Neural progenitor cell (in vitro differentiated cells): ENCODE measurements around the gene E2F1. TPM values are rescaled to one million over a fixed set of nuclear protein-coding genes. Genes with fewer than 3 reads are reported as not detected.

Experiments
- DNase-seq: peaks from one replicate; pipeline ENCODE4 v3.0.0-alpha.2; 2016; ENCODE audit warnings: low spot score
- H2AFZ ChIP-seq: fragments of 200-600 bp; sonication (generic); replicated peaks from 2 replicates; pipeline ENCODE4 v1.6.1; 2016; ENCODE audit warnings: antibody characterized with exemption
- H3F3A ChIP-seq: fragments of 200-600 bp; sonication (generic); 2 replicates; pipeline ENCODE4 v1.6.1; 2016; ENCODE audit warnings: antibody characterized with exemption, low read depth
- H3K27ac ChIP-seq: fragments of 200-600 bp; sonication (generic); 2 replicates; pipeline ENCODE4 v1.5.1; 2016; ENCODE audit warnings: mild to moderate bottlenecking
- H3K27me3 ChIP-seq: fragments of 200-600 bp; sonication (generic); 2 replicates; pipeline ENCODE4 v1.6.1; 2016; ENCODE audit warnings: mild to moderate bottlenecking, moderate library complexity
- H3K36me3 ChIP-seq: fragments of 200-600 bp; sonication (generic); 2 replicates; pipeline ENCODE4 v1.5.1; 2016
- H3K4me1 ChIP-seq: fragments of 200-600 bp; sonication (generic); 2 replicates; pipeline ENCODE4 v1.6.1; 2016; ENCODE audit warnings: mixed run types
- H3K4me2 ChIP-seq: fragments of 200-600 bp; sonication (generic); 2 replicates; pipeline ENCODE4 v1.6.1; 2016
- H3K4me3 ChIP-seq: fragments of 200-600 bp; sonication (generic); 2 replicates; pipeline ENCODE4 v1.5.1; 2016
- H3K79me2 ChIP-seq: fragments of 200-600 bp; sonication (generic); 2 replicates; pipeline ENCODE4 v1.6.1; 2016; ENCODE audit warnings: low read depth
- H3K9ac ChIP-seq: fragments of 200-600 bp; sonication (generic); 2 replicates; pipeline ENCODE4 v1.6.1; 2016
- H3K9me3 ChIP-seq: fragments of 200-600 bp; sonication (generic); 2 replicates; pipeline ENCODE4 v1.5.1; 2016; ENCODE audit warnings: low read depth
- H4K20me1 ChIP-seq: fragments of 200-600 bp; sonication (generic); 2 replicates; pipeline ENCODE4 v1.6.1; 2016; ENCODE audit warnings: low read depth
- H3K27ac Mint-ChIP-seq: 3 replicates; pipeline ENCODE4 v1.8.0; 2021; ENCODE audit warnings: mixed read lengths
- H3K27me3 Mint-ChIP-seq: 2 replicates; pipeline ENCODE4 v1.8.0; 2022; ENCODE audit warnings: low read depth, mild to moderate bottlenecking, inconsistent platforms, moderate library complexity, mixed read lengths; ENCODE audit not compliant: insufficient read depth
- H3K36me3 Mint-ChIP-seq: 3 replicates; pipeline ENCODE4 v1.8.0; 2021; ENCODE audit warnings: mixed read lengths
- H3K4me1 Mint-ChIP-seq: 3 replicates; pipeline ENCODE4 v1.8.0; 2021; ENCODE audit warnings: mixed read lengths
- H3K4me3 Mint-ChIP-seq: 3 replicates; pipeline ENCODE4 v1.8.0; 2021; ENCODE audit warnings: mild to moderate bottlenecking, moderate library complexity, mixed read lengths
- H3K9me3 Mint-ChIP-seq: 3 replicates; pipeline ENCODE4 v1.8.0; 2020; ENCODE audit warnings: mixed read lengths
- EZH2 ChIP-seq: fragments of 200-600 bp; sonication (generic); IDR thresholded peaks from 2 replicates; pipeline ENCODE4 v1.6.1; 2017; ENCODE audit warnings: antibody characterized with exemption, mild to moderate bottlenecking, moderate library complexity
- EZH2phosphoT487 ChIP-seq: fragments of 200-600 bp; sonication (generic); IDR thresholded peaks from 2 replicates; pipeline ENCODE4 v1.6.1; 2017; ENCODE audit warnings: antibody characterized with exemption
- total RNA-seq: library from RNA; depleted of rRNA; stranded (reverse); fragments of >200 nt; gene quantifications from 2 replicates; pipeline ENCODE4 v1.2.3, GENCODE V29; 2015; ENCODE audit warnings: low replicate concordance
- TF ChIP-seq, protein P1 (sequence below): fragments of 200-600 bp; sonication (generic); IDR thresholded peaks from 2 replicates; pipeline ENCODE4 v1.5.1; 2017; ENCODE audit warnings: antibody characterized with exemption, mild to moderate bottlenecking

The E2F1 gene
- total RNA-seq, 1 donor from 2014 or later, result 9.7 TPM

DNA sequence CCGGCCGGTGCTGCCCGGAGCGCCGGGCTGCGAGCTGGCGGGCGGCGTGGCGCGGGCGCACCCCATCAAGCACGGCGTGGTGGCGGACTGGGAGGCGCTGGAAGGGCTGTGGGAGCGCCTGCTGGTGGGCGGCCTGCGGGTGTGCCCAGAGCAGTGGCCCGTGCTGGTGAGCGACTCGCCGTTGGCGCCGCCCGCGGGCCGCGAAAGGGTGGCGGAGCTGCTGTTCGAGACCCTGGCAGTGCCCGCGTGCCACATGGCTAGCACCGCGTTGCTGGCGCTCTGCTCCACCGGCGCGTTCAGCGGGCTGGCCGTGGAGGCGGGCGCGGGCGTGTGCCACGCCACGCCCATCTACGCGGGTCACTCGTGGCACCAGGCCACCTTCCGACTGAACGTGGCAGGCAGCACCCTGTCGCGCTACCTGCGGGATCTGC, 18.9 kb downstream of the E2F1 start:
- peaks cover 32% of the 10 kb centered on the region for H3K4me1 Mint-ChIP-seq
- DNase-seq, result no peak
- TF ChIP-seq EZH2 (no peak), EZH2phosphoT487 (no peak)
- TF ChIP-seq, protein P1, sequence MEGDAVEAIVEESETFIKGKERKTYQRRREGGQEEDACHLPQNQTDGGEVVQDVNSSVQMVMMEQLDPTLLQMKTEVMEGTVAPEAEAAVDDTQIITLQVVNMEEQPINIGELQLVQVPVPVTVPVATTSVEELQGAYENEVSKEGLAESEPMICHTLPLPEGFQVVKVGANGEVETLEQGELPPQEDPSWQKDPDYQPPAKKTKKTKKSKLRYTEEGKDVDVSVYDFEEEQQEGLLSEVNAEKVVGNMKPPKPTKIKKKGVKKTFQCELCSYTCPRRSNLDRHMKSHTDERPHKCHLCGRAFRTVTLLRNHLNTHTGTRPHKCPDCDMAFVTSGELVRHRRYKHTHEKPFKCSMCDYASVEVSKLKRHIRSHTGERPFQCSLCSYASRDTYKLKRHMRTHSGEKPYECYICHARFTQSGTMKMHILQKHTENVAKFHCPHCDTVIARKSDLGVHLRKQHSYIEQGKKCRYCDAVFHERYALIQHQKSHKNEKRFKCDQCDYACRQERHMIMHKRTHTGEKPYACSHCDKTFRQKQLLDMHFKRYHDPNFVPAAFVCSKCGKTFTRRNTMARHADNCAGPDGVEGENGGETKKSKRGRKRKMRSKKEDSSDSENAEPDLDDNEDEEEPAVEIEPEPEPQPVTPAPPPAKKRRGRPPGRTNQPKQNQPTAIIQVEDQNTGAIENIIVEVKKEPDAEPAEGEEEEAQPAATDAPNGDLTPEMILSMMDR, result no peak
- H3K4me1 ChIP-seq, result peaks cover 5% of the 10 kb centered on the region
- H3K27ac ChIP-seq, result no peak overlapping the region
- H3K9me3 Mint-ChIP-seq, result no peaks in the 10 kb centered on the region
- H3K36me3 Mint-ChIP-seq, result peaks cover 19% of the 10 kb centered on the region
- peaks cover 21% of the 10 kb centered on the region for H3F3A ChIP-seq
- no peaks in the 10 kb centered on the region for H3K9me3 ChIP-seq
- H3K27ac Mint-ChIP-seq, result no peak overlapping the region
- H3K36me3 ChIP-seq, result no peaks in the 10 kb centered on the region
- no peak overlapping the region for H3K4me3 Mint-ChIP-seq
- no peaks in the 10 kb centered on the region for H4K20me1 ChIP-seq
- H2AFZ ChIP-seq, result no peak overlapping the region
- peaks cover 2% of the 10 kb centered on the region for H3K27me3 Mint-ChIP-seq
- peaks cover 10% of the 10 kb centered on the region for H3K27me3 ChIP-seq
- peak overlapping the region; percentile 34 for H3K4me3 ChIP-seq
- H3K4me2 ChIP-seq, result peak overlapping the region; percentile 64
- H3K79me2 ChIP-seq, result no peaks in the 10 kb centered on the region
- no peak overlapping the region for H3K9ac ChIP-seq

DNA sequence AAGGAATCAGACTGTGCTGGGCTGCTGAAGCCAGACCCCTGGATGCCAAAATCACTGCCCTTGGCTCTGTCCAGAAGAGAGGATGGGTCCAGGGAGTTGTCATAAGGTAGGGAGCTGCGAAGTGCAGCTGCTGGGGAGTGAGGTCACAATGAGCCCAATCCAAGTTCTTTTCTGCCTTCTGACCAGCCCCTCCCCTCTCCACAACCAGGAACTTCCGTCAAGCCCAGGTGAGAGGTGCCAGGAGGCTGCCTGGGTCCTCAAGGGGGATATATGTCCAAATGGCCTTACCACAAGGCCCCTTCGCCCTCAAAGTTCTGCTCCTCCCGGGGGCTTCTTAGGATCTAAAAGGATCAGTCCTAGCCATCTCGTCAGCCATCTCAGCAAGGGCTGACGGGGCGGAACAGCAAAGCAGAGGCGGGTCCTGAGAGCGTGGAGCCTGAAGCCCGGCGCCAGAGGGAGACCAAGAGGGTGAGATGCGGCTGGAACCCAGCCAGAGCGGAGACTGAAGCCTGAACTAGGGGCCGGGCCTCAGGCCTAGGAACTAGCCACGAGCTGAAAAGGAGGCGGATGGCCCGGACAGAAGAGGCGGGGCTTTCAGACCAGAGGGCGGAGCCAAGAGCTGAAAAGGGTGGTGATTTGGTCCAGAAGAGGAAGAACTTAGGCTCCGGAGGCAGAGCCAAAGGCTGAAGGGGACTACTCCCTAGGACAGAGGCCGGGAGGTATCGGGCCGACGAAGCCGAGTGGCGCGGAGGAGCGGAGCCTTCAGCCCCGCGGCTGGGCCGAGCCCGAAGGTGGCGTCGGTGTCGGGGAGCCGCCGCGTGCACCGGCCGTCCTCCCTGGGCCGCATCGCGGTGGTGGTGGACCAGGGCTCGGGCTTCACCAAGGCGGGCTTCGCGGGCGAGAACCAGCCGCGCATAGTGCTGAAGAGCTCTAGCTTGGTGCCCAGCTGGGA, 19.6 kb downstream of the E2F1 start, which contains the start of gene ACTL10:
ACTL10 (plus strand) TSS at position 651 of the 952 bp plus-strand sequence. CDS start 555 bp downstream, outside the sequence.
- Mint-ChIP-seq H3K4me1 (peaks cover 27% of the 10 kb centered on the region), H3K36me3 (peaks cover 19% of the 10 kb centered on the region), H3K9me3 (no peaks in the 10 kb centered on the region), H3K4me3 (peak within 1 kb of the TSS; percentile 83), H3K27me3 (peaks cover 5% of the 10 kb centered on the region), H3K27ac (peak within 1 kb of the TSS; percentile 70)
- Histone ChIP-seq H3F3A (peaks cover 21% of the 10 kb centered on the region), H3K9ac (no peak within 1 kb of the TSS), H3K27me3 (peaks cover 10% of the 10 kb centered on the region), H3K27ac (no peak within 1 kb of the TSS), H3K4me2 (peak within 1 kb of the TSS; percentile 64), H3K36me3 (no peaks in the 10 kb centered on the region), H3K4me3 (peak within 1 kb of the TSS; percentile 34), H3K9me3 (no peaks in the 10 kb centered on the region), H3K79me2 (no peaks in the 10 kb centered on the region), H2AFZ (no peak within 1 kb of the TSS), H4K20me1 (no peaks in the 10 kb centered on the region), H3K4me1 (peaks cover 5% of the 10 kb centered on the region)
- peak; percentile 89 for DNase-seq
- TF ChIP-seq EZH2phosphoT487 (no peak), EZH2 (no peak)
- TF ChIP-seq, protein P1, result no peak

DNA sequence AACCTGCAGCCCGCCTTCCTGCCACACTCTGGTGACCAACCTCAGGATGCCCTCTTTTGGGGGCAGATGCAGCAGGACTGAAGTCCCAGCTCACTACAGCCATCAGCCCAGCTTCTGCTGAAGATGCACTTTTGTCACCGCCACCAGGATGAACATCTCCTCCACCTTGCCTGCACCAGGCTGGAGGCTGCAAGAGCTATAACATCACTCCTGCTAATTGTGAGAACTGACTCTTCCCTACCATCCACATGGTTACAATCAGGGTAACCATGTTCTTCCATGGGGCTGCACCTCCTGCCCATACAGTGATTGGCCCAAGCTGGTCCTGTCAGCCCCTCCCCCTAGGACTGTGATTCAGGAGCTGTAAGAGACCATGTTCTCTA, 21.4 kb downstream of the E2F1 start:
- H3K27me3 ChIP-seq, result peaks cover 10% of the 10 kb centered on the region
- H3K4me1 ChIP-seq, result peaks cover 5% of the 10 kb centered on the region
- H3K36me3 ChIP-seq, result no peaks in the 10 kb centered on the region
- H3K27ac ChIP-seq, result no peak overlapping the region
- Mint-ChIP-seq H3K4me1 (peaks cover 25% of the 10 kb centered on the region), H3K27me3 (peaks cover 5% of the 10 kb centered on the region), H3K36me3 (peaks cover 14% of the 10 kb centered on the region), H3K27ac (peak overlapping the region; percentile 51), H3K9me3 (no peaks in the 10 kb centered on the region), H3K4me3 (peak overlapping the region; percentile 80)
- no peak overlapping the region for H2AFZ ChIP-seq
- peaks cover 21% of the 10 kb centered on the region for H3F3A ChIP-seq
- no peak for DNase-seq
- TF ChIP-seq, protein P1, result no peak
- TF ChIP-seq EZH2, result no peak
- TF ChIP-seq EZH2phosphoT487, result no peak
- no peaks in the 10 kb centered on the region for H3K79me2 ChIP-seq
- no peaks in the 10 kb centered on the region for H4K20me1 ChIP-seq
- H3K9me3 ChIP-seq, result no peaks in the 10 kb centered on the region
- no peak overlapping the region for H3K9ac ChIP-seq
- H3K4me3 ChIP-seq, result no peak overlapping the region
- no peak overlapping the region for H3K4me2 ChIP-seq
